Activated CD4-positive, alpha-beta T cell treated with anti-CD3 and anti-CD28 coated beads, Interleukin-2, Interleukin-6, amounts not matched to agents 100 ng/mL and 50 ng/mL, durations not matched to agents 16 hours and 8 hours (primary cell): ENCODE measurements around the gene PTPRG.

Source experiments
- DNase-seq: peaks from one replicate; pipeline ENCODE4 v3.0.0-alpha.2; 2020

Gene PTPRG

DNA sequence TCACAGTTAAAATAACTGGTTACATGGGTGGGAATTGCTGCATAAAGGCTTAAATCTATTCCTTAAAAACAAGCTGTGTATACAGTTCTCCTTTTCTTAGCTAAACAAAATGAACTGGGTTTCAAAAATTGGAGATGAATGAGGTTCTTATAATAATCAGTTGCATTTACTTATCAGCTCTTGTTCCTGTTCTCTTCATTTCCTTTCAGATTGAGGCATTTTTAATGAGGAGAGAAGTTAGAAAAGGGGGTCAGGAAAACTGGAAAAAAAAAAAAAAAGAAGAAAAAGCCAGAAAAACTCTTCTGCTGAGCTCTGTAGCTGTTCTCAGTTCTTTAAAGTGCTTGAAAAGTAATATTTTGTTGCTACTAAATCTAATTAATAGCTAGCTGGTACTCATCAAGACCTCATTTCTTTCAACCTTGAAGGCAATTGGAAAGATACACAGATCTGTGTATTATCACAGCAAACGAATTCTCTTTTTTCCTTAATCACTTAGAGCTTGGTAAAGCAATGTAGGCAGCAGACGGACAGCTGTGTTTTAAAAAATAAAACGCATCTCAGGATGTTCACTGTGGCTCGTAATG is 32.2 kb downstream of the PTPRG start:
- no peak for DNase-seq

DNA sequence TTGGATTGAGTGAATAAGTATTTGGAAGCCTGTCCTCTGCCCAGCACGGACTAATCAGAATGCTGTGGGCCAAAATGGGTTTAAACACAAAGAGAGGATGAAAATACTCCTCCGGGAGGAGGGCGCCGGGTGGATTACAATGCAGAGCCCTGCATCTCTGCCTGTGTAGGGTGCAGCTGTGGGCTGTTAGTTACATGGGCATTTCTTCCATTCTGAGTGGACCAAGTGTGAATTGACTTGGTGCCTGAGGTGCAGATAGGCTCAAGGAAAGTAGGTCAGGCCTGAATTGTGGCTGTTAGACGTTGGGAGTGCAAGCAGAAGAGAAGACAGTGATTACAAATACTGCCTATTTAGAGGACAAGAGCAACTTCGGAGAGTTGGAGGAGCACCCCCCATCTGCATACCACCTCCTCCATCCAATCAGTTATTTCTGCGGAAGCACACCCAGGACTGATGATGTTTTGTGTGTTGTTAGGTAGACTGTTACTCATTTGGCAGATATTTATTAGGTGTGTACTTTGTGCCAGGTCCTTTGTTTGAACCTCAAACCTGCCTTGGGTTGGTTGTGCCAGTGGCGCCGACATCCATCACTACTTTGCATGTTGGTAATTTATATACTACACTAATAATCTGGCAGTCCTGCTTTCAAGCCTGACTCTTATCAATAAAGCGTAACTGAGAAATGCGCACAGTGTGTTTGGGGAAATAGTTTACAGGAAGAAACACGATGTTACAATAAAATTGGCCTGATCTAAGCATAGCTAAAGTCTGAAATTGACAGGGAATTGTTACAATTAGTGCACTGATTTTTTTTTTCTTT is 33.0 kb downstream of the PTPRG start:
- no peak for DNase-seq

DNA sequence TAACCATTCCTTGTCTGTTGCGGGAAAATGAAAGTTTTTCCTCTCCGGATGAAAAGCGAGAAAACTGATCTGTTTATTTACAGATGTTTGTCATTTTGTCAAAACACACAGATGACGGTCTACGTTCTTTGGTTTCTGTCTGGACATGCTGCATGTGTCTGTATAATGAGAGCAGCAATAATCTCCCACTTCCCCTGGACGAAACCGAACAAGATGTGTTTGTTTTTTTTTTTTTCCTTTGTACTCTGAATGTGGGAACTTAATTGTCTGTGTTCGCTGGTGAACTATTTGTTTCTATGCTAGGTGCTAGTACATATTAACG is 33.6 kb downstream of the PTPRG start:
- no peak for DNase-seq

DNA sequence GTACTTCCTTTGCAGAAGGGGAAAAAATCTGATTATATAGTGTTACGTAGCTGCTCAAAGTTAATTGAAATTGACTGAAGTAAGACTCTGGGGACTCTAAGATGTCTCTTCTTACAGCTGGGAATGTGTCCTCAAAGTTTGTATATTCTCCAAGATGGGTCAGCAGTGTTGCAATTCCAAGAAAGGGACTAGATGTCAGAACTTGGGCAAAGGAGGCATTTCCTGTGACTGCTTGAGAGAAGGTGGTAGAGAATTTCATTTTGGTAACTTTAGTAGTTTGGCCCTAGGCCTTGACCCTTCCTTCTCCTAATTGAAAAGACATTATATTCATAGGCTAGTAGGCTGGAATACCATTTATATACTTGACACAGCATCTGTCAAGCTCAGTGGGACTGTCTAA is 33.9 kb downstream of the PTPRG start:
- DNase-seq: no peak

DNA sequence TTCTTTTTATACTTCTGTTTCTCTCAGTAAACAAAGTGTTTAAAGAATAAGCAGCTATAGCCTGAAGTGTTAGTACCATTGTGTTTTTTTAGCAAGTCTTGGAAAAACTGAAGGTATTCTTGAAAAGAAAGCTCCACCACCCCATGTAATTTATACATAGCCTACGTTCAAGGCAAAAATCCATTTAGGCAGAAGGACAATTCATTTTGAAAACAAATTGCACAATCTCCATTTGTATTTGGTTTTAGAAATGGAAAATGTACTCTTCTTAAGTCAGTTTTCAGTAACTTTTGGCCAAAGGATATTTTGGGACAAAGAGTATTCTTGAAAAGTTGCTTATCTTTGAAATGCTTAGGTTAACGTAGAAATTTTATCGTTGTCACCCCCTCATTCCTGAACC is 34.5 kb downstream of the PTPRG start:
- DNase-seq: no peak

DNA sequence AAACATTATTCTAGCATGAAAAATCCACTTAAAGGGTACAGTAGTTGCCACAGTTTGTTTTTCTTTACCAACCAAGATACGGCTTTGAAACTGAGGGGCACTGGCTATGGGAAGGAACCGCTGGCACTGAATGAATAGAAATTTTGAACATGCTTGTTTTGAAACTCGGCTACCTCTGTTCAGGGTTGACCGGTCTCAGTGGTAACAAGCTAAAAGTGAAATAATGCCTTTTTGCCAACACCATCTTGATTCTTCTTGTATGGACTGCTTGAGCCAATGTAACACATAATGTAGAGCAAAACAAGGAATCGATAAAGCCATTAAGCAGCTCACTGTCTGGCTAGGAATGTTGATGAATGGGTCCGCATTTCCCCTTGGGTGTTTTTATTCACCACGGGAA is 36.5 kb downstream of the PTPRG start:
- no peak for DNase-seq

DNA sequence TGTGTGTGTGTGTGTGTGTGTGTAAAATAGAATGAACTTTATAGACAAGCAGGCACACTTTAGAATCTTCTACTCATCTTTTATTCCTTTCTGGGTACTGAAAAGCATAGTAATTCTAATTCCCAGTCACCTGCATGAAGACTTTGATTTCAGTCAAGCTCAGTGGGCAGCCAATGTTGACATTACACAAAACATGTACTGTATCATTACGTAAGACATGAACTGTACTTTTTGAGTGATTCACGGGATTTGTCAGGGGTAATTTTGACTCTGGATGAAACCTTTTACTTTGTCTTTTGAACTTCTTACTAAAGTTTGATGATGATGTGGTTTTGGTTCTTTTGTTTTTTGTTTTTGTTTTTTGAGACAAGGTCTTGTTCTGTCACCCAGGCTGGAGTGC is 38.8 kb downstream of the PTPRG start:
- no peak for DNase-seq

DNA sequence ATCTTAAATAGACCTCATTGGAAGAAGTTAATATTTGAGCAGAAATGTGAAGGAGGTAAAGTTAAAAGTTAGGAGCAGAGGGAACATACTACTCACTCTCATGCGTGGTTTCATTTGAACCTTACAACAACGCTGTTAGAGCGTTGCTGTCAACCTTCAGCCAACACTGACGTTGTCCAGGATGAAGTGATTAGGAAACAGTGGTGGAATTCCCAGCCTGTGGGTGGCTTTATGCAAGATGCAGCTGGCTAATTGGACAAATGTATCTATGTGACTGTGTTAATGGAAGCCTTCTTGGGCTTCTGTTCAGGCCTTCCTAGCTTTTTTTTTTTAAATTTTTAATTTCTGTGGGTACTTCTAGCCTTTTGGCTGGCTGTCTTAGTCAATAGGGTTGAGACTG is 40.5 kb downstream of the PTPRG start:
- DNase-seq: no peak

DNA sequence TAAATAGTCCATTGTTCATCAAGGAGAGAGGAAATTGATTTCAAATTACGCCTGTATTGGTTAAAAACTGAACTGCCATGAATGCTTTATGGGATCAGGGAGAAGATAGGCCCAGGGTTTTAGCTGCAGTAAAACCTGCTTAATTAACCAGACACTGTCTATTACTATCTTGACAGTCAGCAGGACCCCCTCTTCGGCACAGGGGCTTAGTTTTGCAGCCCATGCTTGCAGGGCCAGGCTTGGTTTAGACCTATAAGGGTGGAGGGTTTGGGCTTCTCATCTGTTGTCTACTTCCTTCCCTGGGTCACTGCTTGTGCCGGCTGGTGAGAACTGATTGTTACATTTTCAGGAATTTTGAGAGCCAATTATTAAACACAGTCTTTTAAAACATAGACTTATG is 41.1 kb downstream of the PTPRG start:
- DNase-seq: no peak

DNA sequence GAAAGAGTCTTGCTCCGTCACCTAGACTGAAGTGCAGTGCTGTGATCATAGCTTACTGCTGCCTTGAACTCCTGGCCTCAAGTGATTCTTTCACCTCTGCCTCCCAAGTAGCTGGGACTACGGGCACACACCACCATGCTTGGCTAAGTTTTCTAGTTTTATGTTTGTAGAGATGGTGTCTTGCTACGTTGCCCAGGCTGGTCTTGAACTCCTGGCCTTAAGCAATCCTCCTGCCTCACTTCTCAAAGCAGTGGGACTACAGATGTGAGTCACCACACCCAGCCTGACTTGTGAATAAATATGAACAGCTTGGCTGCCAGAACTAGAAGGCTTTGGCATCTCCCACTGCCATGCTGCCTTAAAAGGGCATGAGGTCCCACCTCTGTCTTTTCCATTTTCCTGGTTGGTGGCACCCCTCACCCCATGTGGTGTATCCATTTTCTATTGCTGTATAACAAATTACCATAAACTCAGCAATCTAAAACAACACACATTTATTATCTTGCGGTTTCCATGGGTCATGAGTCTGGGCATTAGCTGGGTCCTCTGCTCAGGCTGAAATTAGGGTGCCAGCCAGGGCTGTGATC is 44.3 kb downstream of the PTPRG start:
- DNase-seq: no peak

DNA sequence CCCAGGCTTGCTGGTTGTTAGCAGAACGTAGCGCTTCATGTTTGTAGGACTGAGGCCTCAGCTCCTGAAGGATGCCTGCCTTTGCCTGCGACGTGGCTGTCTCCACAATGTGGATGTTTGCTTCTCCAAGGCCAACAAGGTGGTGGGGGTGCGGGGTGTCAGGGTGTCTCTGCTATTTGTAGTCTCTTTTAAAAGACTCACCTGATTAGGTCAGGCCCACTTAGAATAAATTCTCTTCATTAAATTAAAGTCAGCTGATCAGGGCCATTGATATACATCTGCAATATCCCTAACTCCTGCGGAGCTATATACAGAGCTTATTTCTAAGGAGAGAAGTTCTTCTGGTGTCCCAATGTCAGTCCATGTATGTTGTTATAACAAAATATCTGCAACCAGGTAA is 44.8 kb downstream of the PTPRG start:
- no peak for DNase-seq

DNA sequence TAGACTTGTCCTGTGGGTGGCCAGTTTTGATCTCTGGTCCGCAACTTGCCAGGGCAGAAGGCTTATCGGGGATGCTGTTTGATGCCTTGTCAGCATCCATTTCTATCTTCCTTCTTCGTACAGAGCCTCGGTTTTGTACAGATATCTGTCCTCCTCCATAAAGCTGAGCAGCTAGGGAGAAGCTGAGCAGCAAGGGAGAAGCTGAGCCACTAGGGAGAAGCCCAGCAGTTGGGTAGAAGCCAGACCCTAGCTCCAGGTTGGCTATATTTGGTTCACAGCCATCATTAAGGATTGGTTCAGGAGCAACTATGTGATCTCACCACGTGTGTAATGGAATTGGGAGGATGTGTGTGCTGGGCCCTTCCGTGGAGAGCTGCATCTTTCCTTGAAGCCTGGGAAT is 46.7 kb downstream of the PTPRG start:
- no peak for DNase-seq

DNA sequence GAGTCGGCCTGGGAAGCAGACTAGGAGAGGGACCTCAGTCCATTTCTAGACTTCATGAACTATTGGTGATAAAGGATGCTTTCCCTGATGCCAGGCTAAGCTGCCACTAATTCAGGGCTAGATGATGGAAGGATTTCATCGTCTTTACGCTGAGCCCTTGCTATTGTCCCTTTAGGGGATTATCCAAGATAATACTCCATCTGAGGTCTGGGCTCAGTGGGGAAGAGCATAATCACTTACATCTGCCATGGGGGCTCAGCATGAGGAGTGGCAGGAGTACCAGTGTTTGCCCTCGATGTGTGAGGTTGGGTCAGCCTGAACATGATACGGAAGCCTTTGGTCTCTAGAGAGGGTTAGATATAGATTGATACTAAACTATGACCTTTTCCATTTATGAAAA is 47.3 kb downstream of the PTPRG start:
- DNase-seq: no peak

DNA sequence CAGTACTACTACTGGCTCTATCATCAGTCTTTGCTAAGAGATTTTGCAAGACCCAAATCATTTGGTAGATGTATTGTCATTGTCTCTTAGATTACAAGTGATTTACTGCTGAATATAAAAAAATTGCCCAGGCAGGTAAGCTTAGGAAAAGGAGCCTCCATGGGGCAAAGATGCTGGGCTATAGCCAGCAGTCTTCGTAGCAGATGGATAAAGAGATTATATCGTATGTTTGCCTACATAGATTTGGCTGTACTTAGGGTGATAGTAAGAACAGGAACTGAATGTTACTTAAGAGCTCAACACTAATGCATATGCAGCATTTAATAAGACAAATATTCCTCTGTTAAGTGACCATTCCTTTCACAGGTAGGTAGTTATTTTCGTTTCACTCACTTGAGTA is 48.9 kb downstream of the PTPRG start:
- DNase-seq: no peak

DNA sequence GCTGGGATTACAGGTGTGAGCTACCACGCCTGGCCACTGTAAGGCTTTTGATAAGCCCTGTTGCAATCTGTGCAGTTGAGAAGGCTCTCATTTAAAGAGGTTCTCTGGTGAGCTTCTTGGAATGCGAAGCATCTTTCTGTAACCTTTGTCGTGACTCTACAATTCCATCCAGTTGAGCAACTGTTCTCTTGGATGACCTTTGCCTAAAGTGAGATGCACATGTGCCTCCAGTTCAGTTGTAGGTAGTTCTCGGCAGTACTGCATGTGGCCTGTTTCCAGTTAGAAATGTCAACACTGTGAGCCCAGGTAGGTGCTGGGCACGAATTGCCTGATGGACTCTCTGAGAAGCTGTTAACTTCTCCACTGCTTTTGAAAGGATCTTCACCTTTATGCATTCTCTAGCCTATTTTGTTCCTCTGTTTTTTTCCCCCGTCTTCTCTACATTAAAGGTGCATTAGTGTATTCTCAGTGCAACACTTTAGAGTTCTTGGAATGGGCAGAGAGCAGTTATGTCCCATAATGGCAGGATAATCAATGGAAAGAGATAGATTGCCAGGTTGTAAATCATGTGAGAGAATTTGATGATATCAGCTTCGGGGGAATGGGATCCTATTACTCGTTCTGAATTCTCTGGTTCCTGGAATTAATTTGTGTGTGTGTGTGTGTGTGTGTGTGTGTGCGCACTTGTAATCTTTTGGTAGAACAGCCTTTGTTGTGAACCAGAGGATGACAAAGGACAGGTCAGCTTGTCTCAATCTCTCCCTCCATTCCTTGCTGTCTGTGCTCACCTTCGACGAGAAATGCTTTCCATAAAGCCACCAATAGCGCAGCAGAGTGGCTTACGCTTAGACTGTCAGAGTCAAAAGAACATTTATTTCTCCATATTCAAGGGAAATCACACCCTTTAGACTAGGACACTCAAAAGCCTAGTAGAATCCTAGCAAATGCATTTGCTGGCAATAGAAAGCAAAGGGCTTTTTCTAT is 51.1 kb downstream of the PTPRG start:
- no peak for DNase-seq

DNA sequence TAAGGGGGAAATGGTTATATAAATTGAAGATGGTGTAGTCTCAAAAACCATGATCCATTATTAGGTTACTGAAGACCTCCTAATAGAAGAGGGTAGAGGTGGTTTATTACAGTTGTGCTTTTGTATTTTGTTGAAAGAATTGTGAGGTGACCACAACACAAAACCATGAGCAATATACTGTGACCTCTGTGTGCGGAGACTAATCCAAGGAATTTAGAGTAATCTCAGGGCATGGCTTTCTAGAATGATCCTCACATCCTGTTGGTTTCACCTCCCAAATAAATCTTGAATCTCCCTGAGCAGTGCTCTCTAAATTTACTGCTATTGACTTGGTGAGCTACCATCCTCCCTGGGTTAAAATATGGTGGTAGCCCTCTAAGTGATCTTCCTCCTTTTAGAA is 52.3 kb downstream of the PTPRG start:
- DNase-seq: no peak

DNA sequence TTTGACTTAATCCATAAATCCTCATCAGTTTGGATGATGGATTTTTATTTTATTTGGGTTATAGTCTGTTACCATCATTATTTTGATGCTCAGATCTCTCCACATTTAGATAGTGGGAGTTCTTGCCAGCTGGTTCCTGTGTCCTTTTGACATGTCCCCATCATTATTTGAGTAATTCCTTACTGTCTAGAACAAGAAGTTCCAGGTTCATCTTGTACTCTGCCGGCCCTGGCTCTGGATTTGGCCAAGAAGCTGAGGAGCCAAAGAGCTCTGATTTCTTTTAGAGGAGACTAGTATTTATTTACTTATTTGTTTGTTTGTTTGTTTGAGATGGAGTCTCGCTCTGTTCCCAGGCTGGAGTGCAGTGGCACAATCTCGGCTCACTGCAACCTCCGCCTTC is 54.3 kb downstream of the PTPRG start:
- no peak for DNase-seq

DNA sequence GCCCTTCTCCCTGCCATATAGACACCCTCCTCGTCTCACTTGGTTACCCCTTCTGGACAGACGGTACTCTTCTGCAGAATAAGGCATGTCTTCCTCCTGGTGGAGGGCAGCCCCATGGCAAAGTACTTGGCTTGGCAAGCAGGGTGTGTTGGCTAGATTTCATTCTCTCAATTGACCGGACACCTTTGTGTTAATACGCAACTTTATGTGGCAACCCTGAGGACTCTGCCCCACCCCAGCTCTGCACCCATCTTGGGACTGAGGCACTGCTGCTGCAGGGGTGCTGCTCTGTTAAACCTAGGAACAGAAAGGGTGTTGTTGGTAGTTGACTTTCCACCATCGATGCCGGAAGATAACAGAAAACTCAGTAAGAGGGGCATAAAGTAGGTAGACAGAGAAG is 55.2 kb downstream of the PTPRG start:
- DNase-seq: no peak

DNA sequence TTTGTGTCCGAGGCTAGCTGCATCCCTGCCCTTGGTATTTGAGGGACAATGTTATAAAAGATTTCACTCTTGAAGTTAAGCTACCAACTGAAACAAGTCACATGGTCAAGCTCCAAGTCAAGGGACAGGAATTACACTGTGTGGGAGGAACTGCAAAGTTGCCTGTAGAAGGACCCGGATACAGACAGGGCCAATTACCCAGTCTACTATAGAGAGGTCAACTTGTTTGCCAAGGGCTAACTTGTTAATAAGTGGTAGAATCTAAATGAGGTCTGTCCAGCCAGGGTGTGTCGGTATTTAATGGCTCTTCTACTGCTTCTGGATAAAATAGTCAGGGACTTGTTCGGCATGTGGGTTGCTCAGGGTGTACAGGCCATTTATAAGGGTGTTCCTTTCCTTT is 55.7 kb downstream of the PTPRG start:
- DNase-seq: no peak

DNA sequence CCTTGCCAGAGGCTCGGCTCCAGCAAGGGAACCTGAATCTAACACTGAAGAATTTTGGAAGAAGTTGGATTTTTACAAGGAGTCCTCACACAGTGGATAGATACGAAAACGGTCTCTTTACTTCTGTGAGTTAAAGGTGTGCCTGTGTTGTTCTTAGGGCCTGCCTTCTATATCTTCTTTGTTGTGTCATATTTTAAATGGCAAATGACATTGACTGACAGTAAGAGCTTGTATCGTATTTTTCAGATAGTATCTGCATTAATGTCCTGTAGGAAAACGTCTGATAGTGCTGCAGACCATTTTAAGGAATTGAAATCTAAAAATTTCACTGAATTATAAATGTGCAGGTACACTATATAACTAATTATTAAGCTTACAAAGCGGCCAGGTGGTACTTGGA is 56.3 kb downstream of the PTPRG start:
- DNase-seq: no peak

DNA sequence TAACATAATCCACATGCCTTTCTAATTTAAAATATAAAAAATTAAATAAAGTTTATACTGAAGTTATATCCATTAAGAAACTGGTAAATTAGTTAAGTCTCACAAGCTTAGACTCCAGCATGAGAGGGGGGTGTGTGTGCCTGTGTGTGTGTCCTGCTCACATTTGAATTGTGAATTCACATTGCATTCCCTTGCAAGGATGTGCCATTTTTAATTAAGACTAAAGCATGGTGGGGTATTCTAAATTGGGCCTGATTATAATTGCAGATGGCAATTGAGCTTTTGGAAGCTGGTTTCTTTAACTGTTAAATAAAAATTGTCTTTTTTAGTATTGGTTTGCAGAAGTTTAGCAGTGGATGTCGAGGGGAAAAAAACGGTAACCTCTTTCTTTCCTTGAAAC is 56.9 kb downstream of the PTPRG start:
- no peak for DNase-seq

DNA sequence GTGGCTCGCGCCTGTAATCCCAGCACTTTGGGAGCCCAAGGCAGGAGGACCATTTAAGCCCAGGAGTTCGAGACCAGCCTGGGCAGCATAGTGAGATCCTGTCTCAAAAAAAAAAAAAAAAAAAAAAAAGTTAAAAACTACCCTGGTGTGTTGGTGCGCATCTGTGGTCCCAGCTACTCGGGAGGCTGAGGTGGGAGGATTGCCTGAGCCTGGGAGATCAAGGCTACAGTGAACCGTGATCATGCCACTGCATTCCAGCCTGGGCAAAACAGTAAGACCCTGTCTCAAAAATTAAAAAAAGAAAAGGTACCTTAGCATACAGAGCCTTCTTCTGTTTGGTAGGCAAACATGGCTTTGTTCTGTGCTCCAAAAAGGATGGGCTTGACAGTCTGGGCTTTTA is 57.5 kb downstream of the PTPRG start:
- no peak for DNase-seq

DNA sequence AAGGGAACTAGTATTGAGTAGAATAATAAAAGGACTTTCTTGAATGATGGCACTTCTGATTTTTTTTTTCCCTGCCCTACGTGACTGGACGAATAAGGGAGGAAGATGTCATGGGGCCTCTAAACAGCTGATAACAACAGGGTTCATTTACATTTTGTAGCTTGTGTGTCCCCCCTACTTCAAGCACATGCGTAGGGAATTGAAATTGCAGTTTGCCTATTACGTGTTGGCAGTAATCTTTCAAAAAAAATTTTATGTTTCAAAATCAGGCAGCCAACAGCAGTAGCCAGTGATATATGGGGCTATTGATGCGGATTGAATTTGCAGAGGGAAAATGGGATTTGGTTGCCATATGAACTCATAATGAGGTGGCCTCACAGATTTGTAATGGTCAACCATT is 58.7 kb downstream of the PTPRG start:
- no peak for DNase-seq

DNA sequence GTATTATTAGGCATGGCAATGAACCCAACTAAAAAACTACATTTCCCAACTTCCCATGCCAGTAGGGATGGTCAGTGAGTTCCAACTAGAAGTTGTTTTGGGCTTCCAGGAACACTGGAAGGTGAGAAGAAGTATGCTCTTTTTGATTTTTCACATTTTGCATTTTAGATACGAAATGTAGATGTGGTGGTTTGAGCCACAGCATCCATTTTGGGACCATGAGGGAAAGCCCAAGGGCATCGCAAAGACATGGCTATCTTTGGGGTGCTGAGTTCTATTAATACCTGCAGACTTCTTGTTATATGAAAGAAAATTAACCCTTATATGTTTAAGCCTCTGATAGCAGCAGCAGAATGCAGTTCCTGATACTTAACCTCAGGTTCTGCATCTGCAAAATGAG is 62.9 kb downstream of the PTPRG start:
- DNase-seq: no peak
